Measurements from ENCODE around the gene PRDM10. TPM values are rescaled to one million over a fixed set of nuclear protein-coding genes. Genes with fewer than 3 reads are reported as not detected.

Gene PRDM10
- polyA plus RNA-seq, 1 donor from 2014 or later = 13.7 TPM

- Histone ChIP-seq H3K9me3 (ENCODE audit: low read length) (no peaks in the 10 kb centered on the region), H3K27ac (ENCODE audit: low read length) (no peak overlapping the region), H3K79me2 (replicated peaks; ENCODE audit: insufficient read depth, low read length) (no peaks in the 10 kb centered on the region), H3K4me2 (ENCODE audit: low read length) (no peak overlapping the region), H3K4me3 (ENCODE audit: low read length) (no peak overlapping the region), H2AFZ (ENCODE audit: low read depth, low read length) (no peak overlapping the region), H3F3A (ENCODE audit: insufficient read depth, low read length, poor library complexity, severe bottlenecking) (no peaks in the 10 kb centered on the region), H3K9ac (ENCODE audit: low read length) (no peak overlapping the region), H3K9me2 (ENCODE audit: insufficient read depth, low read length) (no peaks in the 10 kb centered on the region), H3K27me3 (ENCODE audit: insufficient read depth, low read depth, low read length) (no peaks in the 10 kb centered on the region), H3K36me3 (ENCODE audit: insufficient read depth, low read length) (peaks cover 5% of the 10 kb centered on the region), H4K20me1 (ENCODE audit: insufficient read depth) (no peaks in the 10 kb centered on the region)
- no peak for TF ChIP-seq CTCF (IDR thresholded peaks at IDR 0.05; ENCODE audit: poor library complexity, severe bottlenecking)
- TF ChIP-seq POLR2AphosphoS5 (IDR thresholded peaks at IDR 0.05) = no peak
- no peak for TF ChIP-seq TAF1 (IDR thresholded peaks at IDR 0.05; ENCODE audit: low read depth)
- no peak for TF ChIP-seq EZH2 (IDR thresholded peaks at IDR 0.05; ENCODE audit: borderline replicate concordance, insufficient read depth, low read length, poor library complexity, severe bottlenecking)
- no peak for TF ChIP-seq REST (IDR thresholded peaks at IDR 0.05; ENCODE audit: borderline replicate concordance)
These were observed 91.3 kb downstream of the PRDM10 start for GRCh38 chr11:129911298-129911697.

GRCh38 chr11:129910360-129910759, 92.3 kb downstream of the PRDM10 start:
- H3K27me3 ChIP-seq (ENCODE audit: insufficient read depth, low read depth, low read length) = no peaks in the 10 kb centered on the region
- TF ChIP-seq CTCF (IDR thresholded peaks at IDR 0.05; ENCODE audit: poor library complexity, severe bottlenecking) (no peak), POLR2AphosphoS5 (IDR thresholded peaks at IDR 0.05) (no peak), REST (IDR thresholded peaks at IDR 0.05; ENCODE audit: borderline replicate concordance) (no peak), TAF1 (IDR thresholded peaks at IDR 0.05; ENCODE audit: low read depth) (no peak), SMC3 (conservative IDR thresholded peaks at IDR 0.05; ENCODE audit: poor library complexity) (no peak), EZH2 (IDR thresholded peaks at IDR 0.05; ENCODE audit: borderline replicate concordance, insufficient read depth, low read length, poor library complexity, severe bottlenecking) (no peak), MXI1 (conservative IDR thresholded peaks at IDR 0.05; ENCODE audit: poor library complexity, severe bottlenecking) (no peak)
- H3K4me3 ChIP-seq (ENCODE audit: low read length) = no peak overlapping the region
- H3K9ac ChIP-seq (ENCODE audit: low read length) = no peak overlapping the region
- no peak overlapping the region for H3K4me2 ChIP-seq (ENCODE audit: low read length)
- no peaks in the 10 kb centered on the region for H3F3A ChIP-seq (ENCODE audit: insufficient read depth, low read length, poor library complexity, severe bottlenecking)
- H3K79me2 ChIP-seq (replicated peaks; ENCODE audit: insufficient read depth, low read length) = no peaks in the 10 kb centered on the region
- H3K9me2 ChIP-seq (ENCODE audit: insufficient read depth, low read length) = no peaks in the 10 kb centered on the region
- H3K36me3 ChIP-seq (ENCODE audit: insufficient read depth, low read length) = peaks cover 5% of the 10 kb centered on the region
- no peak overlapping the region for H2AFZ ChIP-seq (ENCODE audit: low read depth, low read length)
- no peaks in the 10 kb centered on the region for H3K9me3 ChIP-seq (ENCODE audit: low read length)
- H3K27ac ChIP-seq (ENCODE audit: low read length) = no peak overlapping the region
- H4K20me1 ChIP-seq (ENCODE audit: insufficient read depth) = no peaks in the 10 kb centered on the region
